ENCODE results near the gene ACOT12.

ACOT12 gene

GRCh38 chr5:81326554-81326953 lies 67.4 kb downstream of the ACOT12 start:
- no peaks in the 10 kb centered on the region for H3K36me3 ChIP-seq (ENCODE audit: control insufficient read depth, insufficient read depth, low read length)
- H3K9ac ChIP-seq (ENCODE audit: low read length) = no peak overlapping the region
- H3K27me3 ChIP-seq (ENCODE audit: control insufficient read depth, insufficient read depth, low read length) = no peaks in the 10 kb centered on the region
- H3K4me1 ChIP-seq (ENCODE audit: control insufficient read depth, insufficient read depth, low read length) = no peaks in the 10 kb centered on the region
- no peaks in the 10 kb centered on the region for H3K9me3 ChIP-seq (ENCODE audit: control insufficient read depth, low read length)
- H3K4me3 ChIP-seq (ENCODE audit: low read length) = no peak overlapping the region

- Histone ChIP-seq H3K4me3 (ENCODE audit: low read length) (no peak overlapping the region), H3K36me3 (ENCODE audit: control insufficient read depth, insufficient read depth, low read length) (no peaks in the 10 kb centered on the region), H3K9me3 (ENCODE audit: control insufficient read depth, low read length) (no peaks in the 10 kb centered on the region), H3K4me1 (ENCODE audit: control insufficient read depth, insufficient read depth, low read length) (no peaks in the 10 kb centered on the region), H3K27me3 (ENCODE audit: control insufficient read depth, insufficient read depth, low read length) (no peaks in the 10 kb centered on the region), H3K9ac (ENCODE audit: low read length) (no peak overlapping the region)
Observed at GRCh38 chr5:81317536-81317935, 76.4 kb downstream of the ACOT12 start.

GRCh38 chr5:81316571-81316970 lies 77.4 kb downstream of the ACOT12 start:
- Histone ChIP-seq H3K36me3 (ENCODE audit: control insufficient read depth, insufficient read depth, low read length) (no peaks in the 10 kb centered on the region), H3K9ac (ENCODE audit: low read length) (no peak overlapping the region), H3K4me3 (ENCODE audit: low read length) (no peak overlapping the region), H3K9me3 (ENCODE audit: control insufficient read depth, low read length) (no peaks in the 10 kb centered on the region), H3K27me3 (ENCODE audit: control insufficient read depth, insufficient read depth, low read length) (no peaks in the 10 kb centered on the region), H3K4me1 (ENCODE audit: control insufficient read depth, insufficient read depth, low read length) (no peaks in the 10 kb centered on the region)

GRCh38 chr5:81315830-81316229 lies 78.1 kb downstream of the ACOT12 start:
- Histone ChIP-seq H3K27me3 (ENCODE audit: control insufficient read depth, insufficient read depth, low read length) (no peaks in the 10 kb centered on the region), H3K4me3 (ENCODE audit: low read length) (no peak overlapping the region), H3K9me3 (ENCODE audit: control insufficient read depth, low read length) (no peaks in the 10 kb centered on the region), H3K9ac (ENCODE audit: low read length) (no peak overlapping the region), H3K4me1 (ENCODE audit: control insufficient read depth, insufficient read depth, low read length) (no peaks in the 10 kb centered on the region), H3K36me3 (ENCODE audit: control insufficient read depth, insufficient read depth, low read length) (no peaks in the 10 kb centered on the region)

- H3K9ac ChIP-seq (ENCODE audit: low read length) = no peak overlapping the region
Observed at GRCh38 chr5:81315336-81315735, 78.6 kb downstream of the ACOT12 start.

GRCh38 chr5:81314581-81314980 lies 79.4 kb downstream of the ACOT12 start:
- H3K36me3 ChIP-seq (ENCODE audit: control insufficient read depth, insufficient read depth, low read length) = no peaks in the 10 kb centered on the region
- no peak overlapping the region for H3K9ac ChIP-seq (ENCODE audit: low read length)
- no peaks in the 10 kb centered on the region for H3K27me3 ChIP-seq (ENCODE audit: control insufficient read depth, insufficient read depth, low read length)
- H3K4me3 ChIP-seq (ENCODE audit: low read length) = no peak overlapping the region
- H3K9me3 ChIP-seq (ENCODE audit: control insufficient read depth, low read length) = no peaks in the 10 kb centered on the region
- no peaks in the 10 kb centered on the region for H3K4me1 ChIP-seq (ENCODE audit: control insufficient read depth, insufficient read depth, low read length)

More at GRCh38 chr5:81315336-81315735, 78.6 kb downstream of the ACOT12 start:
- Histone ChIP-seq H3K4me1 (ENCODE audit: control insufficient read depth, insufficient read depth, low read length) (no peaks in the 10 kb centered on the region), H3K36me3 (ENCODE audit: control insufficient read depth, insufficient read depth, low read length) (no peaks in the 10 kb centered on the region), H3K4me3 (ENCODE audit: low read length) (no peak overlapping the region), H3K9me3 (ENCODE audit: control insufficient read depth, low read length) (no peaks in the 10 kb centered on the region), H3K27me3 (ENCODE audit: control insufficient read depth, insufficient read depth, low read length) (no peaks in the 10 kb centered on the region)

GRCh38 chr5:81313686-81314085 lies 80.2 kb downstream of the ACOT12 start:
- Histone ChIP-seq H3K4me1 (ENCODE audit: control insufficient read depth, insufficient read depth, low read length) (no peaks in the 10 kb centered on the region), H3K9me3 (ENCODE audit: control insufficient read depth, low read length) (no peaks in the 10 kb centered on the region), H3K36me3 (ENCODE audit: control insufficient read depth, insufficient read depth, low read length) (no peaks in the 10 kb centered on the region), H3K4me3 (ENCODE audit: low read length) (no peak overlapping the region), H3K27me3 (ENCODE audit: control insufficient read depth, insufficient read depth, low read length) (no peaks in the 10 kb centered on the region), H3K9ac (ENCODE audit: low read length) (no peak overlapping the region)

- no peak overlapping the region for H3K9ac ChIP-seq (ENCODE audit: low read length)
- no peak overlapping the region for H3K4me3 ChIP-seq (ENCODE audit: low read length)
- H3K9me3 ChIP-seq (ENCODE audit: control insufficient read depth, low read length) = no peaks in the 10 kb centered on the region
- H3K36me3 ChIP-seq (ENCODE audit: control insufficient read depth, insufficient read depth, low read length) = no peaks in the 10 kb centered on the region
- no peaks in the 10 kb centered on the region for H3K27me3 ChIP-seq (ENCODE audit: control insufficient read depth, insufficient read depth, low read length)
- H3K4me1 ChIP-seq (ENCODE audit: control insufficient read depth, insufficient read depth, low read length) = no peaks in the 10 kb centered on the region
Observed at GRCh38 chr5:81313278-81313677, 80.7 kb downstream of the ACOT12 start.

GRCh38 chr5:81310402-81311063 lies 83.4 kb downstream of the ACOT12 start:
- H3K9me3 ChIP-seq (ENCODE audit: control insufficient read depth, low read length) = no peaks in the 10 kb centered on the region
- no peaks in the 10 kb centered on the region for H3K4me1 ChIP-seq (ENCODE audit: control insufficient read depth, insufficient read depth, low read length)
- H3K9ac ChIP-seq (ENCODE audit: low read length) = no peak overlapping the region
- no peaks in the 10 kb centered on the region for H3K27me3 ChIP-seq (ENCODE audit: control insufficient read depth, insufficient read depth, low read length)
- no peaks in the 10 kb centered on the region for H3K36me3 ChIP-seq (ENCODE audit: control insufficient read depth, insufficient read depth, low read length)
- H3K4me3 ChIP-seq (ENCODE audit: low read length) = no peak overlapping the region

- H3K9me3 ChIP-seq (ENCODE audit: control insufficient read depth, low read length) = no peaks in the 10 kb centered on the region
- H3K27me3 ChIP-seq (ENCODE audit: control insufficient read depth, insufficient read depth, low read length) = no peaks in the 10 kb centered on the region
- H3K4me3 ChIP-seq (ENCODE audit: low read length) = no peak overlapping the region
- H3K4me1 ChIP-seq (ENCODE audit: control insufficient read depth, insufficient read depth, low read length) = no peaks in the 10 kb centered on the region
- no peaks in the 10 kb centered on the region for H3K36me3 ChIP-seq (ENCODE audit: control insufficient read depth, insufficient read depth, low read length)
- no peak overlapping the region for H3K9ac ChIP-seq (ENCODE audit: low read length)
Observed at GRCh38 chr5:81308836-81309235, 85.1 kb downstream of the ACOT12 start.

- H3K9ac ChIP-seq (ENCODE audit: low read length) = no peak overlapping the region
- H3K4me3 ChIP-seq (ENCODE audit: low read length) = no peak overlapping the region
Observed at GRCh38 chr5:81305785-81306184, 88.1 kb downstream of the ACOT12 start.

GRCh38 chr5:81303563-81303962 lies 90.4 kb downstream of the ACOT12 start:
- H3K9ac ChIP-seq (ENCODE audit: low read length) = no peak overlapping the region
- H3K27me3 ChIP-seq (ENCODE audit: control insufficient read depth, insufficient read depth, low read length) = no peaks in the 10 kb centered on the region
- no peaks in the 10 kb centered on the region for H3K9me3 ChIP-seq (ENCODE audit: control insufficient read depth, low read length)
- H3K4me1 ChIP-seq (ENCODE audit: control insufficient read depth, insufficient read depth, low read length) = peaks cover 24% of the 10 kb centered on the region
- no peaks in the 10 kb centered on the region for H3K36me3 ChIP-seq (ENCODE audit: control insufficient read depth, insufficient read depth, low read length)
- no peak overlapping the region for H3K4me3 ChIP-seq (ENCODE audit: low read length)

More at GRCh38 chr5:81305785-81306184, 88.1 kb downstream of the ACOT12 start:
- no peaks in the 10 kb centered on the region for H3K27me3 ChIP-seq (ENCODE audit: control insufficient read depth, insufficient read depth, low read length)
- H3K36me3 ChIP-seq (ENCODE audit: control insufficient read depth, insufficient read depth, low read length) = no peaks in the 10 kb centered on the region
- no peaks in the 10 kb centered on the region for H3K9me3 ChIP-seq (ENCODE audit: control insufficient read depth, low read length)
- H3K4me1 ChIP-seq (ENCODE audit: control insufficient read depth, insufficient read depth, low read length) = peaks cover 10% of the 10 kb centered on the region

GRCh38 chr5:81302596-81302995 lies 91.3 kb downstream of the ACOT12 start:
- no peak overlapping the region for H3K9ac ChIP-seq (ENCODE audit: low read length)
- H3K36me3 ChIP-seq (ENCODE audit: control insufficient read depth, insufficient read depth, low read length) = no peaks in the 10 kb centered on the region
- peak overlapping the region; percentile 94 for H3K4me3 ChIP-seq (ENCODE audit: low read length)
- H3K9me3 ChIP-seq (ENCODE audit: control insufficient read depth, low read length) = no peaks in the 10 kb centered on the region
- H3K4me1 ChIP-seq (ENCODE audit: control insufficient read depth, insufficient read depth, low read length) = peaks cover 24% of the 10 kb centered on the region
- no peaks in the 10 kb centered on the region for H3K27me3 ChIP-seq (ENCODE audit: control insufficient read depth, insufficient read depth, low read length)
